OCI-LY3 (cell line): Measurements from ENCODE around the gene CASZ1.

Experiments used
- H2AFZ ChIP-seq: fragments of 200-600, 300-600 bp; shearing (Covaris generic); 2 replicates; pipeline ENCODE4 v1.6.0; 2014; ENCODE audit warnings: antibody characterized with exemption, low read depth, low read length
- H3K27ac ChIP-seq: fragments of 200-600, 300-600 bp; sonication (generic); 2 replicates; pipeline ENCODE4 v1.5.1; 2014; ENCODE audit warnings: mild to moderate bottlenecking, low read length, moderate library complexity, mixed read lengths
- H3K27me3 ChIP-seq: fragments of 200-600, 300-600 bp; sonication (generic); 2 replicates; pipeline ENCODE4 v1.6.1; 2014; ENCODE audit warnings: low read depth, low read length, mixed read lengths
- H3K36me3 ChIP-seq: fragments of 200-600, 300-600 bp; sonication (generic); replicated peaks from 2 replicates; pipeline ENCODE3; 2014; ENCODE audit warnings: low read depth, low read length, mixed read lengths
- H3K4me1 ChIP-seq: fragments of 300-600, 200-600 bp; sonication (generic); 2 replicates; pipeline ENCODE4 v1.6.1; 2014; ENCODE audit warnings: low read length, mixed read lengths
- H3K4me2 ChIP-seq: fragments of 200-600, 300-600 bp; sonication (generic); 2 replicates; pipeline ENCODE4 v1.6.1; 2014; ENCODE audit warnings: low read length, mixed read lengths
- H3K4me3 ChIP-seq: fragments of 300-600, 200-600 bp; sonication (generic); 2 replicates; pipeline ENCODE4 v1.5.1; 2014; ENCODE audit warnings: antibody characterized with exemption, mild to moderate bottlenecking, low read length, moderate library complexity
- H3K79me2 ChIP-seq: fragments of 300-600, 200-600 bp; shearing (Covaris generic); 2 replicates; pipeline ENCODE4 v1.6.1; 2014; ENCODE audit warnings: mild to moderate bottlenecking, low read length, mixed read lengths
- H3K9ac ChIP-seq: fragments of 300-600, 200-600 bp; shearing (Covaris generic); 2 replicates; pipeline ENCODE4 v1.6.0; 2014; ENCODE audit warnings: mild to moderate bottlenecking, low read length, moderate library complexity
- H3K9me3 ChIP-seq: fragments of 200-600, 300-600 bp; shearing (Covaris generic); 2 replicates; pipeline ENCODE4 v1.6.1; 2014; ENCODE audit warnings: low read length, mixed read lengths; ENCODE audit not compliant: insufficient read depth
- H4K20me1 ChIP-seq: fragments of 200-600, 300-600 bp; sonication (generic); 2 replicates; pipeline ENCODE4 v1.6.1; 2016; ENCODE audit warnings: low read length, mixed read lengths; ENCODE audit not compliant: insufficient read depth
- CTCF ChIP-seq: fragments of 200-600, 300-600 bp; sonication (generic); IDR thresholded peaks from 2 replicates; pipeline ENCODE4 v1.5.1; 2014; ENCODE audit warnings: antibody characterized with exemption, low read length, low read depth
- EZH2phosphoT487 ChIP-seq: fragments of 200-600 bp; shearing (Covaris generic); IDR thresholded peaks from 2 replicates; pipeline ENCODE4 v1.6.1; 2018; ENCODE audit warnings: antibody characterized with exemption, mixed run types, low read depth

CASZ1 gene

GRCh38 chr1:10630661-10631120 lies 165.8 kb downstream of the CASZ1 start:
- H3K9me3 ChIP-seq = no peaks in the 10 kb centered on the region
- no peaks in the 10 kb centered on the region for H3K27me3 ChIP-seq
- no peak overlapping the region for H3K9ac ChIP-seq
- H4K20me1 ChIP-seq = no peaks in the 10 kb centered on the region
- TF ChIP-seq CTCF (no peak), EZH2phosphoT487 (no peak)
- H3K79me2 ChIP-seq = no peaks in the 10 kb centered on the region
- no peaks in the 10 kb centered on the region for H3K36me3 ChIP-seq
- no peak overlapping the region for H2AFZ ChIP-seq
- no peak overlapping the region for H3K4me3 ChIP-seq
- no peak overlapping the region for H3K4me2 ChIP-seq
- no peaks in the 10 kb centered on the region for H3K4me1 ChIP-seq
- no peak overlapping the region for H3K27ac ChIP-seq

GRCh38 chr1:10629816-10630571 lies 166.5 kb downstream of the CASZ1 start:
- Histone ChIP-seq H3K4me2 (no peak overlapping the region), H3K27me3 (no peaks in the 10 kb centered on the region), H3K79me2 (no peaks in the 10 kb centered on the region), H3K4me1 (no peaks in the 10 kb centered on the region), H4K20me1 (no peaks in the 10 kb centered on the region), H3K4me3 (no peak overlapping the region), H3K36me3 (no peaks in the 10 kb centered on the region), H3K9me3 (no peaks in the 10 kb centered on the region), H2AFZ (no peak overlapping the region), H3K9ac (no peak overlapping the region), H3K27ac (no peak overlapping the region)
- TF ChIP-seq CTCF (no peak), EZH2phosphoT487 (no peak)

DNA sequence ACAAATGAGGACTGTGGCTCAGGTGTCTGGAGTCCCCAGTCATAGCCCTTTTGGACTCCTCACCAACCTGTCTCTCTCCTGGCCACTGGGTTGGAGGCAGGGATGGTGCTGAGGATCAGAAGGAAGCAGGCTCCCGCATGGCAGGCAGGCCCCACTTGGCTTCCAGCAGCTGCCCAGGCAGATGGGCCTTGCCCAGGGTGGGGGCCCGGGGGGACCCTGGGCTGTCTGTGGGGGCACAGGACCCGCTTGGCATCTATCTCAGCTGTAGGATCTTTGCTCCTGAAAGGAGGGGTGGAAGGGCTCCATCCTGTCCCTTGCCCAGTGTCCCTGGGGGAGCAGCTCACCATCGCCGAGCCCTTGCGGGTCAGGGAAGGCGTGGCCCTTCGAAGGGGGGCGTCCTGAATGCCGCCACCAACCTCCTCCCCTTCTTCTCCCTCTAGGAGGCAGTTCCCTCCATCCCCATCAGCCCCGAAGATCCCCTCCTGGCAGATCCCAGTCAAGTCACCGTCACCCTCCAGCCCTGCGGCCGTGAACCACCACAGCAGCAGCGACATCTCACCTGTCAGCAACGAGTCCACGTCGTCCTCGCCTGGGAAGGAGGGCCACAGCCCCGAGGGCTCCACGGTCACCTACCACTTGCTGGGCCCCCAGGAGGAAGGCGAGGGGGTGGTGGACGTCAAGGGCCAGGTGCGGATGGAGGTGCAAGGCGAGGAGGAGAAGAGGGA lies 167.2 kb downstream of the CASZ1 start:
- H3K9me3 ChIP-seq = no peaks in the 10 kb centered on the region
- H3K4me1 ChIP-seq = no peaks in the 10 kb centered on the region
- no peak overlapping the region for H3K9ac ChIP-seq
- H2AFZ ChIP-seq = no peak overlapping the region
- H3K4me3 ChIP-seq = no peak overlapping the region
- no peak overlapping the region for H3K4me2 ChIP-seq
- no peaks in the 10 kb centered on the region for H3K27me3 ChIP-seq
- no peaks in the 10 kb centered on the region for H3K79me2 ChIP-seq
- no peaks in the 10 kb centered on the region for H4K20me1 ChIP-seq
- no peak overlapping the region for H3K27ac ChIP-seq
- TF ChIP-seq CTCF = no peak
- no peak for TF ChIP-seq EZH2phosphoT487
- no peaks in the 10 kb centered on the region for H3K36me3 ChIP-seq

DNA sequence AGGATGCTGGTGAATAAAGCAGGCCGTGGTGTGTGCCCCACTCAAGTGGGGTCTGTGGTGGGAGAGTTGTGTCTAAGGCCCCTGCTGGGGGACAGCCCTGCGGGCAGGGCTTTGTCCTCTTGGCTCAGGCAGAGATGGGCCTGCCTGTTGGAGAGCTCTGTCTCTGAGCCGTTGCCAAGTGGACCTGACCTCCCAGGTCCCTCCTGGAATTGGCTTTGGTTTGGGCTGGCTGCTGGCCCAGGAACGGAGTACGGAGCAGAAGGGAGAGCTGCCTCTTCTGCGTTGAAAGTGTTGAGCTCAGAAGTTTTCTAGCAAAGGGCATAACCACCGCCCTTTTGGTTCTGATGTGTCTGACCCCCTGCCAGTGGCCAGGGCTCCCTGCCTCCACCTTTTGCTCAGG lies 167.8 kb downstream of the CASZ1 start:
- H3K9me3 ChIP-seq = no peaks in the 10 kb centered on the region
- H3K27me3 ChIP-seq = no peaks in the 10 kb centered on the region
- no peak overlapping the region for H3K27ac ChIP-seq
- H3K9ac ChIP-seq = no peak overlapping the region
- no peaks in the 10 kb centered on the region for H3K36me3 ChIP-seq
- no peaks in the 10 kb centered on the region for H4K20me1 ChIP-seq
- H3K4me2 ChIP-seq = no peak overlapping the region
- H2AFZ ChIP-seq = no peak overlapping the region
- H3K4me1 ChIP-seq = no peaks in the 10 kb centered on the region
- no peak overlapping the region for H3K4me3 ChIP-seq
- no peaks in the 10 kb centered on the region for H3K79me2 ChIP-seq
- TF ChIP-seq EZH2phosphoT487 (no peak), CTCF (no peak)
